IMR-90 (cell line): Measurements from ENCODE around the gene NTSR2.

Source experiments
- BHLHE40 ChIP-seq: fragments of 150-350 bp; IDR thresholded peaks from 2 replicates; pipeline ENCODE4 v1.6.1; 2016; ENCODE audit warnings: mild to moderate bottlenecking, low read depth, low read length
- CEBPB ChIP-seq: IDR thresholded peaks from 2 replicates; pipeline ENCODE4 v1.6.1; 2012; ENCODE audit warnings: low read depth, low read length, improper control_type of control experiment
- MAFK ChIP-seq: IDR thresholded peaks from 2 replicates; pipeline ENCODE4 v1.6.1; 2012; ENCODE audit warnings: low read depth, low read length, improper control_type of control experiment
- NFE2L2 ChIP-seq: fragments of 150-350 bp; IDR thresholded peaks from 2 replicates; pipeline ENCODE4 v1.6.1; 2016; ENCODE audit warnings: low read depth, mild to moderate bottlenecking, low read length
- POLR2A ChIP-seq: IDR thresholded peaks from 2 replicates; pipeline ENCODE4 v1.6.1; 2012; ENCODE audit warnings: mild to moderate bottlenecking, low read depth, low read length
- RAD21 ChIP-seq: IDR thresholded peaks from 2 replicates; pipeline ENCODE4 v1.6.1; 2012; ENCODE audit warnings: low read length, improper control_type of control experiment
- RCOR1 ChIP-seq: IDR thresholded peaks from 2 replicates; pipeline ENCODE4 v1.6.1; 2012; ENCODE audit warnings: mild to moderate bottlenecking, low read length, improper control_type of control experiment; ENCODE audit not compliant: insufficient replicate concordance
- RFX5 ChIP-seq: IDR thresholded peaks from 2 replicates; pipeline ENCODE4 v1.8.0; 2012; ENCODE audit warnings: low read depth, mild to moderate bottlenecking, low read length, moderate library complexity
- SMC3 ChIP-seq: fragments of 150-350 bp; IDR thresholded peaks from 2 replicates; pipeline ENCODE4 v1.6.1; 2016; ENCODE audit warnings: low read depth, mild to moderate bottlenecking, antibody characterized with exemption, low read length, moderate library complexity
- TF ChIP-seq, protein P1 (sequence below): conservative IDR thresholded peaks from 2 replicates; pipeline ENCODE4 v1.5.1; 2012; ENCODE audit warnings: mild to moderate bottlenecking, low read depth, low read length, improper control_type of control experiment
- TF ChIP-seq, protein P2 (sequence below): fragments of 150-350 bp; IDR thresholded peaks from 2 replicates; pipeline ENCODE4 v1.6.1; 2017; ENCODE audit warnings: mild to moderate bottlenecking, antibody characterized with exemption, low read length, low read depth

DNA sequence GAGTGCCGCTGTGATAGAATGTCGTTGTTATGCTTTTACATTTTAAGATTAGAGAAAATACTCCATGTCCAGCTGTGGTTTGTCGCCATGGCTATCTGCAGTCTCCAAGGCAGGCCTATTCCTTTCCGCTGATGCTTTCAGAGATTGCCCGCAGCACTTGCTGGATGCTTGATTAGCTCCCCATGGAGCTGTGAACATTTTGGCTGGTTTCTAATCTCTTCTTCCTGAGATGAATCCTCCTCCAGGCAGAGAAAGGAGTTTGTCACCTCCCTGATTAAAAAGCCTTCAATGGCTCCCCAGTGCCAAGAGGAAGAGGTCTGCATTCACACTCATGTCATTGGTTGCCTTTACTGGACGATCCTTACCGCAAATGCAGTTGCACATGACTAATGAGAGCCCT lies 43.8 kb upstream of the NTSR2 start:
- TF ChIP-seq, protein P1, sequence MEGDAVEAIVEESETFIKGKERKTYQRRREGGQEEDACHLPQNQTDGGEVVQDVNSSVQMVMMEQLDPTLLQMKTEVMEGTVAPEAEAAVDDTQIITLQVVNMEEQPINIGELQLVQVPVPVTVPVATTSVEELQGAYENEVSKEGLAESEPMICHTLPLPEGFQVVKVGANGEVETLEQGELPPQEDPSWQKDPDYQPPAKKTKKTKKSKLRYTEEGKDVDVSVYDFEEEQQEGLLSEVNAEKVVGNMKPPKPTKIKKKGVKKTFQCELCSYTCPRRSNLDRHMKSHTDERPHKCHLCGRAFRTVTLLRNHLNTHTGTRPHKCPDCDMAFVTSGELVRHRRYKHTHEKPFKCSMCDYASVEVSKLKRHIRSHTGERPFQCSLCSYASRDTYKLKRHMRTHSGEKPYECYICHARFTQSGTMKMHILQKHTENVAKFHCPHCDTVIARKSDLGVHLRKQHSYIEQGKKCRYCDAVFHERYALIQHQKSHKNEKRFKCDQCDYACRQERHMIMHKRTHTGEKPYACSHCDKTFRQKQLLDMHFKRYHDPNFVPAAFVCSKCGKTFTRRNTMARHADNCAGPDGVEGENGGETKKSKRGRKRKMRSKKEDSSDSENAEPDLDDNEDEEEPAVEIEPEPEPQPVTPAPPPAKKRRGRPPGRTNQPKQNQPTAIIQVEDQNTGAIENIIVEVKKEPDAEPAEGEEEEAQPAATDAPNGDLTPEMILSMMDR = no peak
- TF ChIP-seq POLR2A (no peak), RFX5 (no peak), SMC3 (no peak), MAFK (no peak), CEBPB (no peak), RAD21 (no peak), RCOR1 (no peak), BHLHE40 (no peak), NFE2L2 (no peak)
- TF ChIP-seq, protein P2, sequence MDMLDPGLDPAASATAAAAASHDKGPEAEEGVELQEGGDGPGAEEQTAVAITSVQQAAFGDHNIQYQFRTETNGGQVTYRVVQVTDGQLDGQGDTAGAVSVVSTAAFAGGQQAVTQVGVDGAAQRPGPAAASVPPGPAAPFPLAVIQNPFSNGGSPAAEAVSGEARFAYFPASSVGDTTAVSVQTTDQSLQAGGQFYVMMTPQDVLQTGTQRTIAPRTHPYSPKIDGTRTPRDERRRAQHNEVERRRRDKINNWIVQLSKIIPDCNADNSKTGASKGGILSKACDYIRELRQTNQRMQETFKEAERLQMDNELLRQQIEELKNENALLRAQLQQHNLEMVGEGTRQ = no peak
